ENCODE data around the gene PCDH9.
"Not testable (repeated sequence)": the region's sequence is repeated elsewhere in the genome, so short reads cannot be mapped to it uniquely, and the experiment has no call there.

Gene PCDH9

DNA sequence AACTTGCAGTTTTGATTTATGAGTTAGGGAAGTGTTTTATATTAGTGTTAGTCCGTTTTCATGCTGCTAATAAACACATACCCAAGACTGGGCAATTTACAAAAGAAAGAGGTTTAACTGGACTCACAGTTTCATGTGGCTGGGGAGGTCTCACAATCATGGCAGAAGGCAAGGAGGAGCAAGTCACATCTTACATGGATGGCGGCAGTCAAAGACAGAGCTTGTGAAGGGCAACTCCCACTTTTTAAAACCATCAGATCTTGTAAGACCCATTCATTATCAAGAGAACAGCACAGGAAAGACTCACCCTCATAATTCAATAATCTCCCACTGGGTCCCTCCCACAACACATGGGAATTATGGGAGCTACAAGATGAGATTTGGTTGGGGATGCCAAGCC is 349.0 kb downstream of the PCDH9 start:
- H3K36me3 Mint-ChIP-seq (ENCODE audit: insufficient read depth); H3K4me1 Mint-ChIP-seq (ENCODE audit: low read depth in 2 of 2); H3K27ac Mint-ChIP-seq; ATAC-seq (replicated peaks); H3K4me3 Mint-ChIP-seq; H3K27me3 Mint-ChIP-seq; DNase-seq: not testable (repeated sequence)
- H3K9me3 Mint-ChIP-seq: peaks cover 9 to 16% of the 10 kb centered on the region in 2 donors

DNA sequence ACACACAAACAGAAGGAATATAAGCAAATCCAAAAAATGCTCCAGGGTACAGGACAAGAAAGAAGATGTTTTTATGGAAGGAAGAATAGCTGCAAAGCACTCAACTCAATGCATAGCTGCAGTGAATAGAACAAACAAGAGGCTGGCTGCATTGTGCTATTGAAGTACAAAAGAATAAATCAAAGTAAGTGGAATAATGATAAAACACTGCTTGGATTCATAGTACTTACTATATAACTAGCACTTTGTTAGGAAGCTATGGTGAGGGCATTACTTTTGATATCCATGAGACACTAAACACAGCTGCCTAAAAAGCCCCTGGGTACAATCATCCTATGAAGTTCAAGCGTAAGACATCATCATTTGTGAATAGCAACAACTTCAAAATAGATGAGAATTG is 350.1 kb downstream of the PCDH9 start:
- Mint-ChIP-seq H3K9me3 (peaks cover 9 to 15% of the 10 kb centered on the region in 2 donors), H3K36me3 (ENCODE audit: insufficient read depth) (no peaks in the 10 kb centered on the region), H3K27me3 (no peaks in the 10 kb centered on the region), H3K4me1 (ENCODE audit: low read depth in 2 of 2) (no peaks in the 10 kb centered on the region), H3K27ac (no peak overlapping the region), H3K4me3 (no peak overlapping the region)
- no peak for ATAC-seq (replicated peaks)
- DNase-seq: no peak

DNA sequence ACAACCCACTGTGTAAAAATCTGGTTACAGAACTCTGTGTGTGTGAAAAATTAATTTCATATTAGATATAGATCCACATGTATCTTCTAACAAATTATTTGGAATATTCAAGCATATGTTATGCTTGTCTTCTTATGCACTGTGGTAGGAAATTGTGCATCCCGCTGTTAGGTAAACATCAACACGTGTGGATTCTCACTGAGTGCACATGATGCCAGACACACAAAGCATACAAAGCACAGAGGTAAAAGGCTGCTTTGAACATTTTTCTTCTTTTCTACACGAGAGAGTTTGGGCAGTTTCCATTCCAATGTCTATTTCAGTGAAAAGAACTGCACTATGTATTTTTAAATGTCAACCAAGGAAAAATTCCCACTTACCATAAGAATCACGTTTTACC is 354.9 kb downstream of the PCDH9 start:
- ATAC-seq (replicated peaks): no peak
- DNase-seq: no peak
- no peak overlapping the region for H3K4me3 Mint-ChIP-seq
- peaks cover 10 to 15% of the 10 kb centered on the region in 2 donors for H3K9me3 Mint-ChIP-seq
- no peak overlapping the region for H3K27ac Mint-ChIP-seq
- no peaks in the 10 kb centered on the region for H3K4me1 Mint-ChIP-seq (ENCODE audit: low read depth in 2 of 2)
- H3K27me3 Mint-ChIP-seq: no peaks in the 10 kb centered on the region
- H3K36me3 Mint-ChIP-seq (ENCODE audit: insufficient read depth): no peaks in the 10 kb centered on the region

DNA sequence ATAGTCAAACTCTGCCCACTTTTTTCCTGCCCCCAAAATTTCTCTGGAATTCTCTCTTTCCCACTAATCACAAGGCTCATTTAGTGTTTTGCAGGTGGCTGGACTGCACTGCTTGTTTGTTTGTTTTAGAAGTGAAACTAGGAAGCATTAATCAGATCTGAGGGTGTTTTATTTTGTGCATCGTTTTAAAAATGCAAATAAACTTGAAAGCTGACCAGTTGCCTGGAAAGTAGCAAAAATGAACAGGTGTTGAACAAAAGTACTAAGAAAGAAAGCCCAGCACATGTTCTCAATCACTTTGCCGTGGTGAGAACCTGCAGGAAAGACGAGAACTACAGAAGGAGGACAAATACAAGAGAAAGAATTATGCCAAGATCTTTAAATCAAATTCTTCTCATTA is 365.5 kb downstream of the PCDH9 start:
- no peaks in the 10 kb centered on the region for H3K4me1 Mint-ChIP-seq (ENCODE audit: low read depth in 2 of 2)
- no peak for ATAC-seq (replicated peaks)
- no peaks in the 10 kb centered on the region for H3K36me3 Mint-ChIP-seq (ENCODE audit: insufficient read depth)
- H3K27me3 Mint-ChIP-seq: no peaks in the 10 kb centered on the region
- no peak for DNase-seq
- H3K4me3 Mint-ChIP-seq: no peak overlapping the region
- H3K27ac Mint-ChIP-seq: no peak overlapping the region
- peaks cover 5 to 14% of the 10 kb centered on the region in 2 donors for H3K9me3 Mint-ChIP-seq

DNA sequence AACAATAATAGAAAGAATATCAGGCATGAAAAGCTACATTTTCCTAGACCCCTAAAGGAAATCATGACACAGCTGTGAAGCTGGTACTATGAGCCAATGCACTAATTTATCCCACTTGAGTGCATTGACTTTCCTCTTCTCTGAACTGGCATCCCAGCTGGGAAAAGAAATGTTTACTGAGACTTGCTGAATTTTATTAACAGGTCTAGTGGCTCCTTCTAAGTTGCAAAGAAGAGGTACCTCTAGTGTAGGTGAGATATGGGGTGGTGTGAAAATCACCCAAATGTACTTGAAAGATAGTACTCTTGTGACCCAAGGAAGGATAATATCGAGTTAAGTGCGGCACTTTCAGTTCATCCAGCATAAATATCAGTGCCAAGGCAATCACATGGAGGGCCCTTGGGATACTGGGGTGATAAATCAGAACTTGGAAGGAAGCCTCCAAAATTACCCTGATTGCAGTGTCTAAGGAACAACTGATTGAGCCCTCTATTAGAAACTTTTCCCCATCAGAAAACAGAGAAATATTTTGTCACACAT is 369.2 kb downstream of the PCDH9 start:
- H3K27ac Mint-ChIP-seq: no peak overlapping the region
- no peaks in the 10 kb centered on the region for H3K27me3 Mint-ChIP-seq
- H3K4me3 Mint-ChIP-seq: no peak overlapping the region
- DNase-seq (no peak), ATAC-seq (replicated peaks) (no peak)
- no peaks in the 10 kb centered on the region for H3K36me3 Mint-ChIP-seq (ENCODE audit: insufficient read depth)
- H3K9me3 Mint-ChIP-seq: peaks cover 7 to 23% of the 10 kb centered on the region in 2 donors
- no peaks in the 10 kb centered on the region for H3K4me1 Mint-ChIP-seq (ENCODE audit: low read depth in 2 of 2)

DNA sequence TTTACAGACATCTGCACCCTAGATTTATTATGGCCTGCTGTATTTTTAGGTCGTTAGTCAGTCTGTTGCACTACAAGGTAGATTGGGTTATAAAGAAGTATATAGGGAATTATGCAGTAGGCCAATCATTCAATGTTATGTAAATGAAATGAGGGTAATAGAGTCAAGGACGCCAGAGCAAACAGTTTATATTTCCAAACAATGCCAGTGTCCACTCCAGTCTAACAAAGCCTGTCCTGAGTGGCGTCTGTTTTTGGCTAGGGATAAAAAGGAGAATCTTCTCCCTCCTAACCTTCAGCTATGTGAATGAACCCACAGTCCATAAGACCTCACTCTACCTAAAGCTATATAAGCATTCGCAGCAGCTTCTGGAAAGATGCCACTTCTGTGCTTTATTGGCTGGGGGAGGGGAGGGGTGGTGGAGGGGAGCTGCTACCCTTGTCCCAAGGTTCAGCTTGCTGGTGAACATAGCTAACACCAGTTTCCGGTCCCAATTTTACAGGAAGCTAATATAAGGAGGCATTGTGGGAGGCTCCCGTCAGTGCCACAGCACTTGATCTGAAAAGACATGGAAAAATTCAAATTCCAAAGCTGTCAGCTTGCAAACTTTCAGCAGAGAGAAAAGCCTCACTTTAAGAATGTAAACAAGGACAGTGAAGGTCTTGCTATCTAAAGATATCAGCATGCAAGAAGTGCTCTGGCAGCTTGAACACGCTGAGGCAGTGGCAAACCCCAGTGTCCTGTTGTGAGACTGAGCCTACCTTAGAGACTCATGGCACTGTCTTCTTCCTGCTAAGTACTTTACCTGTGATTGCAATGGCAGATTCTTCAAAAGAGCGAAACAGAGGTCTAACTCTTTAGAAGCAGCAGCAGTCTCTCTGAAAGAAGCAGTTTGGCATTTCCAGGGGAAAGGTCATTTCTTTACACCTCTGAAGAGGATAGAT is 369.9 kb downstream of the PCDH9 start:
- Mint-ChIP-seq H3K27ac (no peak overlapping the region), H3K27me3 (no peaks in the 10 kb centered on the region), H3K9me3 (peaks cover 7 to 23% of the 10 kb centered on the region in 2 donors), H3K36me3 (ENCODE audit: insufficient read depth) (no peaks in the 10 kb centered on the region), H3K4me1 (ENCODE audit: low read depth in 2 of 2) (no peaks in the 10 kb centered on the region), H3K4me3 (no peak overlapping the region)
- DNase-seq: no peak
- no peak for ATAC-seq (replicated peaks)

DNA sequence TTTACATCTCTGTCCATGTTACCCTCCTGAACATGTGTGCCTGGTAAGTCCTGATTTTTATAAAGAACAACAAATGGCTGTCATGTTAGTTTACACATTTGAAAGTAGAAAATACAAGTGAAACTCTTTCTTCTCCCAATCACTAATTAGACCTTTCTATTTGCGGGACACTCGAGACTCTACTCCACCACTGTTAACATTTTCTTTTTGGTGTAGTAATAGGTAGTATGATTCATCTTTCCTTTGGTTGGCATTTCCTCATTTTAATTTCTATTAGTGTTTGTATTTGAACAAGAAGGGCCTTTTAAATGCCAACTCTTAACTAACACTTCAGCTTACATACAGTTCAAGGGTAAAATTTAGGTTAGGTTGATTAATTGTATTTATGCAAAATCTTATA is 371.1 kb downstream of the PCDH9 start:
- ATAC-seq (replicated peaks): no peak
- Mint-ChIP-seq H3K27me3 (no peaks in the 10 kb centered on the region), H3K4me1 (ENCODE audit: low read depth in 2 of 2) (no peaks in the 10 kb centered on the region), H3K9me3 (peaks cover 5 to 18% of the 10 kb centered on the region in 2 donors), H3K27ac (no peak overlapping the region), H3K36me3 (ENCODE audit: insufficient read depth) (no peaks in the 10 kb centered on the region), H3K4me3 (no peak overlapping the region)
- DNase-seq: no peak

DNA sequence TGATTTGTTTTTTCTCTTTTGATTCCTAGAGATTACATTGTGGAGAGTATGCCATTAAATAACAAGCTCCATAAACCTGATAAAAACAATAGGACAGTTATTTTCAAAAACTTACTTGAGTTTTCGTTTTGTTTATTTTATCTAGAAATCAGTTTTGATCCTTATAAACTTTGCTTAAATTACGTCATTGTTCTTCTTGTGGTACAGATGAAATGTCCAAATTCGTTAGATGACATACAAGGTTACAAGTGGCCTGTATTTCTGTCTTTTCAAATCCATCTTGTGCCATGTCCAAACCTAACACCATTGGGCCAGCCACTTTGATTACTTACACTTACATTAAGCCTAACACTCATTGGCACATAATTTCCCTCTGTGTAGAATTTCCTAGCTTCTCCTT is 372.0 kb downstream of the PCDH9 start:
- Mint-ChIP-seq H3K9me3 (peaks cover 5 to 18% of the 10 kb centered on the region in 2 donors), H3K27me3 (no peaks in the 10 kb centered on the region), H3K27ac (no peak overlapping the region), H3K4me3 (no peak overlapping the region), H3K4me1 (ENCODE audit: low read depth in 2 of 2) (no peaks in the 10 kb centered on the region), H3K36me3 (ENCODE audit: insufficient read depth) (no peaks in the 10 kb centered on the region)
- DNase-seq: no peak
- no peak for ATAC-seq (replicated peaks)

DNA sequence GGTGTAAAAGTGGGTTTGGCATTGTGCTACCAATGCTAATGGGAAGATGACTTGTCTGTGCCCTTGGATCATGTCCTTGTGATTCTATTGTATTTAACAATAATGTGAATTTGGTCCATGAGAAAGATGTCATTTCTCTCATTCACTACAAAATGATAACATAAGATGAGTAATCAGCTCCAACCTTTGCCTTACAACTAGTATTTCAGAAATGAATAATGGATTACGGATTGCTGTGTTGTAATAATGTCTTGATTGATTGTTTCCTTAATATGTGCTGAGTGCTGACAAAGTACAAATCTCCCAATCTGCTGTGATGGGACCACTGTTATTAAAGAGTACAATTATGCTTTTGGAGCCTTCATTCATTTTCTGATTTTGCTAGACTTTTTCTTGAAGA is 375.0 kb downstream of the PCDH9 start:
- no peak overlapping the region for H3K4me3 Mint-ChIP-seq
- H3K9me3 Mint-ChIP-seq: peaks cover 6 to 18% of the 10 kb centered on the region in 2 donors
- H3K36me3 Mint-ChIP-seq (ENCODE audit: insufficient read depth): no peaks in the 10 kb centered on the region
- no peaks in the 10 kb centered on the region for H3K27me3 Mint-ChIP-seq
- DNase-seq (no peak), ATAC-seq (replicated peaks) (no peak)
- H3K27ac Mint-ChIP-seq: no peak overlapping the region
- H3K4me1 Mint-ChIP-seq (ENCODE audit: low read depth in 2 of 2): no peaks in the 10 kb centered on the region

DNA sequence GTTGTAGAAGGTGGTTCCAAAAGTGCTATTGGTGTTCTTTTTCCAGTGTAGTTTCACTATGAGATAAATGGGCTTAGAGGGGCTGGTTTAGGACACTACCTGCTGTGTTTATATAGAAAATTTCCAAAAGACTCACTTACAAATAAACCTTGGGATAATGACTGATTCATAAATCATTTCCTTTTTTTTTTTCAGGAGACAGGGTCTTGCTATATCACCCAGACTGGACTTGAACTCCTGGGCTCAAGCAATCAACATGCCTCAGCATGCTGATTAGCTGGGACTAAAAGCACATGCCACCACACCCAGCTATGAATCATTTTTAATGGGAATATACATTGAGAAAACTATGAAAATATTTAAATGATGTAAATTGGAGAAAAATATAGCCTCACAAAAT is 376.6 kb downstream of the PCDH9 start:
- ATAC-seq (replicated peaks) (no peak), DNase-seq (no peak)
- H3K9me3 Mint-ChIP-seq: peaks cover 7 to 18% of the 10 kb centered on the region in 2 donors
- no peak overlapping the region for H3K27ac Mint-ChIP-seq
- no peaks in the 10 kb centered on the region for H3K27me3 Mint-ChIP-seq
- H3K36me3 Mint-ChIP-seq (ENCODE audit: insufficient read depth): no peaks in the 10 kb centered on the region
- H3K4me3 Mint-ChIP-seq: no peak overlapping the region
- H3K4me1 Mint-ChIP-seq (ENCODE audit: low read depth in 2 of 2): no peaks in the 10 kb centered on the region

DNA sequence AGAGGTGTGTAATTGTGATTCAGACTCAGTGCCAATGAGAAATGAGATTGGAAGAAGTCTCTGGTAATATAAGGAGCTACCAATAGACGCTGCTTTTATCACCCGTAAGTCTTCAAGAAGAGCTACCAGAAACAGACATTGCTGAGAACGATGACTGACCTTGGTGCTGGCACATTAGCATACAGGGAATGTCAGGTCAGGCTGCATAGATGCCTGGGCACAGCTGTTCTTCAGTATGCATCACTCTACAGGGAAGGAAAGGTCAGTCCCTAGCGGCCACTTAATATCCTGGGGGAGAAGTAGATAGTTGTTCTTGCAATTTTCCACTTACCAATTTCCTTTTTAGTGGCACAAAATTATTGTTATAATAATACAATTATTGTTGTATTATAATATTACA is 380.4 kb downstream of the PCDH9 start:
- ATAC-seq (replicated peaks) (no peak), DNase-seq (no peak)
- Mint-ChIP-seq H3K27me3 (no peaks in the 10 kb centered on the region), H3K36me3 (ENCODE audit: insufficient read depth) (no peaks in the 10 kb centered on the region), H3K27ac (no peak overlapping the region), H3K4me1 (ENCODE audit: low read depth in 2 of 2) (no peaks in the 10 kb centered on the region), H3K4me3 (no peak overlapping the region), H3K9me3 (peaks cover 6 to 9% of the 10 kb centered on the region in 2 donors)

DNA sequence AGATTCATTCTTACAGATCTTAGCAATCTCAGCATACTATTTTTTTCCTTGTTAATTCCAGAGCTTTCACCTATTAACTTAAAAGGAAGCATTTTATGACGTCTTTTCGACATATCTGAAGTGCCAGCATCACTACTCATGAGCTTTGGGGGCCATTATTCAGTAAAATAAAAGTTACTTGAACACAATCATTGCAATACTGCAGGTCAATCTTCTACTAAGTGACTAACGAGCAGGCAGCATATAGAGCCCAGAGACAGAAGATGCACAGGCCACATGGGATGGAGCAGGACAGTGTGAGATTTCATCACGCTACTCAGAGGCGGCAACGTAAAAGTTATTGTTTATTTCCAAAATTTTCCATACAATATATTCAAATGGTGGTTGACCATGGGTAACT is 382.6 kb downstream of the PCDH9 start:
- Mint-ChIP-seq H3K4me3 (no peak overlapping the region), H3K27ac (no peak overlapping the region), H3K36me3 (ENCODE audit: insufficient read depth) (no peaks in the 10 kb centered on the region), H3K4me1 (ENCODE audit: low read depth in 2 of 2) (no peaks in the 10 kb centered on the region), H3K9me3 (peaks cover 8 to 9% of the 10 kb centered on the region in 2 donors), H3K27me3 (no peaks in the 10 kb centered on the region)
- ATAC-seq (replicated peaks): no peak
- no peak for DNase-seq

DNA sequence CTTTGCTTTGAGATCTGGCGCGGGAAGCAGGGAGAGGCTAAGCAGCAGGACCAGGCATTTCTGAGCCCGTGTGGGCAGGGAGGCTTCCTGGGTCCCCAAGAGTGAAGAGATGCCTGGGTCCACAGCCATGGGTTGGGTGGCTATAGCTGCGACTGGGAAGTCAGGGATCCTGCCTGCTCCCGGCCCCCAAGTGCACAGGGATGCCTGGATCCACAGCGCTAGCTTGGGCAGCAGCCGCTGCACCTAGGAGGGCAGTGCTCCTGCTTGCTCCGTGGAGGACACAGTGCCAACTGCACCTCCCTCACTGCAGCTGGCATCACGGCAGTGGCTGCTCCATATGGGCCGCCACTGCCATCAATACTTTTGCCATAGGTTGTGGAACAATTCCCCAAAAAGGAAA is 384.7 kb downstream of the PCDH9 start:
- no peak for DNase-seq
- Mint-ChIP-seq H3K27me3 (no peaks in the 10 kb centered on the region), H3K36me3 (ENCODE audit: insufficient read depth) (no peaks in the 10 kb centered on the region), H3K4me1 (ENCODE audit: low read depth in 2 of 2) (no peaks in the 10 kb centered on the region), H3K9me3 (peaks cover 6 to 8% of the 10 kb centered on the region in 2 donors), H3K27ac (no peak overlapping the region), H3K4me3 (no peak overlapping the region)
- no peak for ATAC-seq (replicated peaks)

DNA sequence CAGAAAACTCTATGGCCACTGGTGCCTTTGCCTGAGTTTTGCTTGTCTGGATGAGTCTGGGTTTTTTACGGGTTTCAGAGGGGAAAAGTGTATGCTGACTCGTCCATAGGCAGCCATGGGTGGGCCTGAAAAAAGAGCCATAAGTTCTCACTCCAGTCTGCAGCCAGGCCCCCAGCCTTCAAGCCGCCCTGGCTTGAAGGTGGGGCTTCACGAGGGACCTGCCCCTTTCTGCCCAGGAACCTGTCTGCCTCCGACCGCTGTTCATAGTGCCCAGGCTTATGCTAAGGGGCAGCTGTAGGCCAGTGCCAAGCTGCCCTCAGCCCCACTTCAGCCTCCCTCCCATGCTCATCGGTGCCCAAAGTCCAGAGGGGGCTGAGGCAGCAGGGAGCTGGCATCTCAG is 385.2 kb downstream of the PCDH9 start:
- DNase-seq (no peak), ATAC-seq (replicated peaks) (no peak)
- no peaks in the 10 kb centered on the region for H3K36me3 Mint-ChIP-seq (ENCODE audit: insufficient read depth)
- no peak overlapping the region for H3K27ac Mint-ChIP-seq
- no peaks in the 10 kb centered on the region for H3K4me1 Mint-ChIP-seq (ENCODE audit: low read depth in 2 of 2)
- H3K9me3 Mint-ChIP-seq: peaks cover 8 to 9% of the 10 kb centered on the region in 2 donors
- no peaks in the 10 kb centered on the region for H3K27me3 Mint-ChIP-seq
- no peak overlapping the region for H3K4me3 Mint-ChIP-seq

Data from effector memory CD8-positive, alpha-beta T cell (primary cell).